SHP77 treated with DMSO at 0.1 percent for 48 hours (cell line): ENCODE measurements around the gene SERPINB13.

Experiments
- DNase-seq: peaks from one replicate; lab custom pipeline; 2025; lab: John Stamatoyannopoulos, UW

Gene SERPINB13

GRCh38 chr18:63586966-63587365 lies at the start of gene SERPINB13:
SERPINB13 (plus strand) TSS chr18:63587343; CDS start chr18:63588668, 1,325 bp downstream.
- DNase-seq, result no peak

- DNase-seq, result no peak
Measured at GRCh38 chr18:63539904-63540510, 47.1 kb upstream of the SERPINB13 start.

GRCh38 chr18:63542069-63542468 lies 45.1 kb upstream of the SERPINB13 start, which contains the start of gene SERPINB12:
SERPINB12 (plus strand) TSS chr18:63542369; CDS start chr18:63556160, 13,791 bp downstream.
- DNase-seq, result no peak

GRCh38 chr18:63544017-63544416 lies 43.1 kb upstream of the SERPINB13 start:
- no peak for DNase-seq

- no peak for DNase-seq
Measured at GRCh38 chr18:63545000-63545399, 42.1 kb upstream of the SERPINB13 start.

GRCh38 chr18:63550068-63550467 lies 37.1 kb upstream of the SERPINB13 start:
- no peak for DNase-seq

- DNase-seq, result no peak
Measured at GRCh38 chr18:63551769-63552168, 35.4 kb upstream of the SERPINB13 start.

GRCh38 chr18:63552581-63552980 lies 34.6 kb upstream of the SERPINB13 start:
- DNase-seq, result no peak

GRCh38 chr18:63553081-63553480 lies 34.1 kb upstream of the SERPINB13 start:
- DNase-seq, result no peak

- no peak for DNase-seq
Measured at GRCh38 chr18:63559567-63560491, 27.3 kb upstream of the SERPINB13 start.

- DNase-seq, result no peak
Measured at GRCh38 chr18:63562284-63562683, 24.9 kb upstream of the SERPINB13 start.

GRCh38 chr18:63564021-63564420 lies 23.1 kb upstream of the SERPINB13 start:
- no peak for DNase-seq

GRCh38 chr18:63564561-63564960 lies 22.6 kb upstream of the SERPINB13 start:
- DNase-seq, result no peak

GRCh38 chr18:63567276-63567675 lies 19.9 kb upstream of the SERPINB13 start:
- no peak for DNase-seq

GRCh38 chr18:63567825-63568224 lies 19.3 kb upstream of the SERPINB13 start:
- DNase-seq, result no peak

- DNase-seq, result no peak
Measured at GRCh38 chr18:63570721-63571120, 16.4 kb upstream of the SERPINB13 start.

- DNase-seq, result no peak
Measured at GRCh38 chr18:63575681-63576080, 11.5 kb upstream of the SERPINB13 start.

GRCh38 chr18:63578357-63578958 lies 8.7 kb upstream of the SERPINB13 start:
- peak; percentile 18 for DNase-seq

- no peak for DNase-seq
Measured at GRCh38 chr18:63579616-63580015, 7.5 kb upstream of the SERPINB13 start.

- DNase-seq, result no peak
Measured at GRCh38 chr18:63585988-63586387, 1.2 kb upstream of the SERPINB13 start.

GRCh38 chr18:63586431-63586830 lies 712 bp upstream of the SERPINB13 start:
- no peak for DNase-seq

GRCh38 chr18:63588909-63589308 lies 1.8 kb downstream of the SERPINB13 start:
- no peak for DNase-seq

- no peak for DNase-seq
Measured at GRCh38 chr18:63590373-63590772, 3.2 kb downstream of the SERPINB13 start.
